ENCODE measurements around the gene SOX11.

The SOX11 gene

DNA sequence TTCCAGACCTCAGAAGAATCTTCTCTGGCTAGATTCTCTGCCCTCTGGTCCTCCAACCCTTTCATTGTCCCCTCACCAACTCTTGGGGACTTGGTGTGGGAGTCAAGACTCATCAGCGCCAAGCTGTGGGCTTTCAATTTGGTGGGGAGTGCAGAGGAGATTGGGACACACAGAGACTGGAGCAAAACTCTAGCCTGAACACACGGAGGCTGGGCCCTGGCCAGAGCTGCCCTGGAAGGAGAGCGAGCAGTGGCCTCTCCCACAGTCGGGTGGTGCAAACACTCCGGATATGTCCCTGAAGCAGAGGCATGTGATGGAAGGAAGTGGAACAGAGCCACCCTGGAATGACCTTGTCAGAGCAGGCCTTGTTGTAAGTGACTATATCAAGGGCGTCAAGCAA, 8.7 kb upstream of the SOX11 start:
- TF ChIP-seq POLR2A (IDR thresholded peaks at IDR 0.05; ENCODE audit: low read depth, low read length) = no peak
- DNase-seq (ENCODE audit: insufficient read length, low spot score) = no peak
- no peak for FAIRE-seq

DNA sequence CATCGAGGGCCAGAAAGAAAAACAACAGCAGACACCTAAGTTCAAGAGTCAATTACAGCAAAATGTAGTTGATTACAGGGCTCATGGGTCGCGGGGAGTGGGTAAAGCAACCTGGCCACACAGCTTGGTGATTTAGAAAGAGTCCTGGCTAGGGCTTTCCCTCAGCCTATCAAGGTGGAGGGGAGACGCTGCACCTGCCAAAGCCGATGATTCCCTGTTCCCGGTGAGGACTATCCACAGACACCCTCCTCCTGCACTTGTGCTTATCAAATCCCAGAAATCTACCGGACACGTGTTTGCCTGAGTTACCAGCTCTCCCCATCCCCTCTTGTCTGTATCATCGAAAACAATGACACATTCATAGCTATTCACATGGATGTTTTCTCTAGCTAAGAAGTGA, 7.0 kb upstream of the SOX11 start:
- TF ChIP-seq POLR2A (IDR thresholded peaks at IDR 0.05; ENCODE audit: low read depth, low read length) = no peak
- FAIRE-seq (no peak), DNase-seq (ENCODE audit: insufficient read length, low spot score) (no peak)

DNA sequence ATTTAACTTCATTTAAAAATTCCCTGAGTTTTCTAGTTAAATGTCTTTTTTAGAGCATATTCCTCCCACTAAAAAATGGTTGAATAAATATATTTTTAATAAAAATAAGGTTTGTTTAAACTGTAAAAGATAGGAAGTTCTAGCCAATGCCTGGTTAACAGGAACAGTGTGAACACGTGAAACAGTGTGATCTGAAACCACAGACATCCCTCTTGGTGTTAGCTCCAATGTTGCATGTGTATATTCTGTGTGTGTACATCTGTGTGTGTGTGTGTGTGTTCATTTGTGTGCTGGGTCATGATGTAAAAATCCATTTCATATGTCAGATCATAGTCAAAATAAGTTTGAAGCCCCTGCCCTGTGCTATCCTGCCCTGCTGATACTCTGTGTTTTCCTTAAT, 6.1 kb upstream of the SOX11 start:
- no peak for FAIRE-seq
- DNase-seq (ENCODE audit: insufficient read length, low spot score) = no peak

DNA sequence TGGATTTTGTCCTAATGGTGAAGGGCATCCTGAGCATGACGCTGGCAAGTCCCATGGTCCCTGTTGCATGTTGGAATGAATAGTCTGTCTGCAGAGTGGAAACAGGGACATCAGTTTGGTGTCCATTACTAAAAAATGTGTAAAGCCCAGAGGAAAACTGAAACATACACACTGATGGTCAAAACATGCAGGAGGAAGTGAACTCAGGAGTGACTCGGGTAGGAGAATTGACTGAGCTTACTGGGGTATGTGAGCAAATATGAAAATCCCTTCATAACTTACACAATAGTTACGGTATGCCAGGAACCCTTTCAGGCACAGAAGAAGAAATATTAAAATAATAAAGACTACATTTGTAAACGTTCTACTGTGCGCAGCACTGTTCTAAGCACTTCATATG, 5.6 kb upstream of the SOX11 start:
- FAIRE-seq (no peak), DNase-seq (ENCODE audit: insufficient read length, low spot score) (no peak)
- TF ChIP-seq POLR2A (IDR thresholded peaks at IDR 0.05; ENCODE audit: low read depth, low read length) = no peak

More for the DNA sequence above, 6.1 kb upstream of the SOX11 start:
- TF ChIP-seq POLR2A (IDR thresholded peaks at IDR 0.05; ENCODE audit: low read depth, low read length) = no peak

DNA sequence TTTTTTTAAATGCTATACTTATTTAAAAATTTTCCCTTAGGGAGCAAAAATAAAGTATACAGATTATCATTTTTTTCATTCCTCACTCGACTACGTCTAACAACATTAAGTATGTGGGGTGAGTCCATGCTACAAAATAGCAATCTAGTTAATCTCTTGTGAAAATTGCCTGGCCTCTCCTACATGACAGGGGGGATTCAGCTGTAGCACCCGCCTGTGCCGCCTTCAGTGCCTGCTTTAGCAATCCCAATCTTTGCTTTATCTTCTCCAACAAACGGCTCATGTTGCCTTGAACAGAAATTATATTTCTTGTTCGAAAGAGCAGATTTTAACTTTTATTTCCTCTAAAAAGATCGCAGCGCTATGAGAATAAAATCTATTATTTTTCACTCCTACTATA, 2.4 kb upstream of the SOX11 start:
- DNase-seq (ENCODE audit: insufficient read length, low spot score) (no peak), FAIRE-seq (no peak)
- TF ChIP-seq POLR2A (IDR thresholded peaks at IDR 0.05; ENCODE audit: low read depth, low read length) = no peak

- no peak for FAIRE-seq
- TF ChIP-seq POLR2A (IDR thresholded peaks at IDR 0.05; ENCODE audit: low read depth, low read length) = no peak
- DNase-seq (ENCODE audit: insufficient read length, low spot score) = no peak
These were observed 1.9 kb upstream of the SOX11 start for GRCh38 chr2:5690286-5690685.

DNA sequence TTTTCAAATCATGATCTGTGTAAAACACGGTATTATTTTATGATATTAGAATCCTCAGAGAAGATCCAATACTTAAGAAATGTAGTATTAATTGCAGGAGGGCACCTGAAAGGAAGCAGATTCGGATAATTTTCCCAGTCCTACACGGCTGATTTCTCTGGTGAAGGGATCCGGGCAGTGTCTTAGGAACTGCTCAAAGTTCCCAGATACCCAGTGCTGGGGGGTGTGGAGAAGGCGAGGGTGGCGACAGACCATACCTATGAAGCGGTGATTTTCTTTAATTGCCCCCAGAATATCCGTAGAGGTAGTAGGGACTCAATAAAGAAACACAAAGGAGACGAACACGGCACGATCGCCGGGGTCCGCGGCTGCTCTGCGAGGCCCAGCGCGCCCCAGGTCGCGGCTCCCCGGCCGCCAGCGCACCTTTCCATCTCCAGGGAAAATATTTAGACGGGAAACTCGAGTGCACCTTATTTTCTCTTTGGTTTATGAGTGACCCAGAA, 1.4 kb upstream of the SOX11 start:
- DNase-seq (ENCODE audit: insufficient read length, low spot score) (no peak), FAIRE-seq (no peak)
- no peak for TF ChIP-seq POLR2A (IDR thresholded peaks at IDR 0.05; ENCODE audit: low read depth, low read length)

- DNase-seq (ENCODE audit: insufficient read length, low spot score) (no peak), FAIRE-seq (no peak)
- TF ChIP-seq POLR2A (IDR thresholded peaks at IDR 0.05; ENCODE audit: low read depth, low read length) = no peak
These were observed 781 bp upstream of the SOX11 start for GRCh38 chr2:5691221-5691984.

GRCh38 chr2:5692561-5693286, 540 bp downstream of the SOX11 start:
- no peak for TF ChIP-seq POLR2A (IDR thresholded peaks at IDR 0.05; ENCODE audit: low read depth, low read length)
- DNase-seq (ENCODE audit: insufficient read length, low spot score) (no peak), FAIRE-seq (no peak)

- TF ChIP-seq POLR2A (IDR thresholded peaks at IDR 0.05; ENCODE audit: low read depth, low read length) = no peak
- no peak for DNase-seq (ENCODE audit: insufficient read length, low spot score)
- FAIRE-seq = no peak
These were observed 1.4 kb downstream of the SOX11 start for GRCh38 chr2:5693287-5694201.

DNA sequence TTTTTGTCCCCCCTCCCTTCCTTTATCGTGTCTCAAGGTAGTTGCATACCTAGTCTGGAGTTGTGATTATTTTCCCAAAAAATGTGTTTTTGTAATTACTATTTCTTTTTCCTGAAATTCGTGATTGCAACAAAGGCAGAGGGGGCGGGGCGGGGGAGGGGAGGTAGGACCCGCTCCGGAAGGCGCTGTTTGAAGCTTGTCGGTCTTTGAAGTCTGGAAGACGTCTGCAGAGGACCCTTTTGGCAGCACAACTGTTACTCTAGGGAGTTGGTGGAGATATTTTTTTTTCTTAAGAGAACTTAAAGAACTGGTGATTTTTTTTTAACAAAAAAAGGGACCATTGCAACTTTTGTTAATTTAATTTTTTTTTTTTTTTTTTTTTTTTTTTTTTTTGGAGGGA, 2.1 kb downstream of the SOX11 start:
- DNase-seq (ENCODE audit: insufficient read length, low spot score) = no peak
- no peak for FAIRE-seq
- no peak for TF ChIP-seq POLR2A (IDR thresholded peaks at IDR 0.05; ENCODE audit: low read depth, low read length)

DNA sequence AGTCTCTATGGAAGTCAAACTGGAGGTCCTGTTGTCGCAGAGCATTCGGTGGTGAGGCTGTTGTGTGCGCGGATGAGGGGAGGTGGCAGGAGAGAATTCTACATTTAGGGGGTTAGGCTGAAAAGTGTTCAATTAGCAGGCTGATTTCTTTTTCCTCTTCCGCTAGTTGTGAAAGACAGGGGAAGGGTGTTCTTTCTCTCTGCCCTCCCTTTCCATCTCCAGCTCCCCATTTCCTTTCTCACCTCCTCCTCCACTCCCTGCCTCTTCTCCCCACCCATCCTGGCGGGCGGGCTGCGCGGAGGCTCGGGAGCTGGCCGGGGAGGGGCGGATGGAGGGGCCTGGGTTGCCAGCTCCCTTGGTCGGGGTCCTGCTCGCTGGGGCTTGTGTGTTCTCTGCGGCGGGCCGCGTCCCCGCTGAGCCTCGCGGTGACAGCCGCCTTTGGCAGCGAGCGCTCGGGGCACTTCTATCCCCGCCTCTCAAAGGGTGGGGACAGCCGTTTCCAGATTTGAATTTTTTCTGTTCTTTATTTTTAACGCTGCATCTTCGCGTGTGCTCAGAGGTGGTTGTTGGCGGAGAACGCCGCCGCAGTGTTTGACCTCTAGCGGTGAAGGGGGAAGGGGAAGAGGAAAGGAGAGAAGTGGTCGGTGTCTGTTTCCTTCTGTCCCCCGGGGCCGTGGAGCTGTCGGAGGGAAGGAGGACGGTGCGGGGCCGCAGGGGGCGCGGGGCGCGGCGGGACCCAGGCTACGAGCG, 3.6 kb downstream of the SOX11 start:
- FAIRE-seq (no peak), DNase-seq (ENCODE audit: insufficient read length, low spot score) (no peak)
- TF ChIP-seq POLR2A (IDR thresholded peaks at IDR 0.05; ENCODE audit: low read depth, low read length) = no peak

GRCh38 chr2:5696404-5696944, 4.3 kb downstream of the SOX11 start:
- TF ChIP-seq POLR2A (IDR thresholded peaks at IDR 0.05; ENCODE audit: low read depth, low read length) = no peak
- DNase-seq (ENCODE audit: insufficient read length, low spot score) (no peak), FAIRE-seq (no peak)

All from H54 (cell line).